Measurements from ENCODE around the gene NUP153.
"Not testable (repeated sequence)": the region's sequence is repeated elsewhere in the genome, so short reads cannot be mapped to it uniquely, and the experiment has no call there.

The NUP153 gene

DNA sequence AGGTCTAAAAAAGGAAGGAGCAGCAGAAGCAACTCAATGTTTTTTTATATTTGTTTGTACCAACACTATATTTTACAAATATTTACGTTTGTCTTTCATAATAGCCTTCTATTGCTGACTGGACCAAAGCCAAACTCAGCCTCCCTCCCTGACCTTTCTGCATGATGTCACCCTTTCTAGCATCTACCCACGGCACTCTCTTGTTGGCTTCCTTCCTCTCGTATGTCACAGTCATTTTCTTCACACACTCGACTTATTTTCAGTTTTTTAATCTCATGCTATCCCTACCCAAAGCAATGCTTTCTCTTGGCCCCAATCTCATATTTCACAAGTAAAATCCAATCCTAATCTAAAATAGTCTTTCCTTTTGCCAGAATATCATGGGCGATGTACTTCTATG lies 122.9 kb downstream of the NUP153 start:
- H3K27ac ChIP-seq: peak overlapping the region; percentile 57 to 70
- DNase-seq (ENCODE audit: low spot score): no peak

DNA sequence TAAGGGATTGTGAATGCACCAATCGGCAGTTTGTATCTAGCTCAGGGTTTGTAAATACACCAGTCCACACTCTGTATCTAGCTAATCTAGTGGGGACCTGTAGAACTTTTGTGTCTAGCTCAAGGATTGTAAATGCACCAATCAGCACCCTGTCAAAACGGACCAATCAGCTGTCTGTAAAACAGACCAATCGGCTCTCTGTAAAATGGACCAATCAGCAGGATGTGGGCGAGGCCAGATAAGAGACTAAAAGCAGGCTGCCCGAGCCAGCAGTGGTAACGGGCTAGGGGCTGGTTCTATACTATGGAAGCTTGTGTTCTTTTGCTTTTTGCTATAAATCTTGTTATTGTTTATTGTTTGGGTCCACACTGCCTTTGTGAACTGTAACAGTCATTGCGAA lies 125.4 kb downstream of the NUP153 start:
- peak overlapping the region in 1 of 2 donors; percentile 60 for H3K27ac ChIP-seq
- H3K4me3 ChIP-seq; DNase-seq (ENCODE audit: low spot score): not testable (repeated sequence)

More for the DNA sequence above, 122.9 kb downstream of the NUP153 start:
- peak overlapping the region; percentile 35 for H3K4me3 ChIP-seq
- TF ChIP-seq, protein P1, sequence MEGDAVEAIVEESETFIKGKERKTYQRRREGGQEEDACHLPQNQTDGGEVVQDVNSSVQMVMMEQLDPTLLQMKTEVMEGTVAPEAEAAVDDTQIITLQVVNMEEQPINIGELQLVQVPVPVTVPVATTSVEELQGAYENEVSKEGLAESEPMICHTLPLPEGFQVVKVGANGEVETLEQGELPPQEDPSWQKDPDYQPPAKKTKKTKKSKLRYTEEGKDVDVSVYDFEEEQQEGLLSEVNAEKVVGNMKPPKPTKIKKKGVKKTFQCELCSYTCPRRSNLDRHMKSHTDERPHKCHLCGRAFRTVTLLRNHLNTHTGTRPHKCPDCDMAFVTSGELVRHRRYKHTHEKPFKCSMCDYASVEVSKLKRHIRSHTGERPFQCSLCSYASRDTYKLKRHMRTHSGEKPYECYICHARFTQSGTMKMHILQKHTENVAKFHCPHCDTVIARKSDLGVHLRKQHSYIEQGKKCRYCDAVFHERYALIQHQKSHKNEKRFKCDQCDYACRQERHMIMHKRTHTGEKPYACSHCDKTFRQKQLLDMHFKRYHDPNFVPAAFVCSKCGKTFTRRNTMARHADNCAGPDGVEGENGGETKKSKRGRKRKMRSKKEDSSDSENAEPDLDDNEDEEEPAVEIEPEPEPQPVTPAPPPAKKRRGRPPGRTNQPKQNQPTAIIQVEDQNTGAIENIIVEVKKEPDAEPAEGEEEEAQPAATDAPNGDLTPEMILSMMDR (IDR thresholded peaks at IDR 0.05): no peak

DNA sequence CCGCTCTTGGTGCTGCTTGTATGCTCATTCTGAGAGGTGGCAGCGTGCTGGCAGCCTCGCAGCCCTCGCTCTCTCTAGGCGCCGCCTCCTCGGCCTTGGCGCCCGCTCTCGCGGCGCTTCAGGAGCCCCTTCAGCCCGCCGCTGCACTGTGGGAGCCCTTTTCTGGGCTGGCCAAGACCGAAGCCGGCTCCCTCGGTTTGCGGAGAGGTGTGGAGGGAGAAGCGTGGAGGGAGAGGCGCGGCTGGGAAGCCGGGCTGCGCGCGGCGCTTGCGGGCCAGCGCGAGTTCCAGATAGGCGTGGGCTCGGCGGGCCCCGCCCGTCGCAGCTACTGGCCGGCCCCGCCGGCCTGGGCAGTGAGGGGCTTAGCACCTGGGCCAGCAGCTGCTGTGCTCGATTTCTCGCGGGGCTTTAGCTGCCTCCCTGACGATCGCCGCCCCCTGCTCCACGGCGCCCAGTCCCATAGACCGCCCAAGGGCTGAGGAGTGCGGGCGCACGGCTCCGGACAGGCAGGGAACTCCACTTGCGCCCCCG lies 126.1 kb downstream of the NUP153 start:
- Histone ChIP-seq H3K4me3 (peak overlapping the region; percentile 68), H3K27ac (peak overlapping the region; percentile 50 to 60)
- no peak for DNase-seq (ENCODE audit: low spot score)

DNA sequence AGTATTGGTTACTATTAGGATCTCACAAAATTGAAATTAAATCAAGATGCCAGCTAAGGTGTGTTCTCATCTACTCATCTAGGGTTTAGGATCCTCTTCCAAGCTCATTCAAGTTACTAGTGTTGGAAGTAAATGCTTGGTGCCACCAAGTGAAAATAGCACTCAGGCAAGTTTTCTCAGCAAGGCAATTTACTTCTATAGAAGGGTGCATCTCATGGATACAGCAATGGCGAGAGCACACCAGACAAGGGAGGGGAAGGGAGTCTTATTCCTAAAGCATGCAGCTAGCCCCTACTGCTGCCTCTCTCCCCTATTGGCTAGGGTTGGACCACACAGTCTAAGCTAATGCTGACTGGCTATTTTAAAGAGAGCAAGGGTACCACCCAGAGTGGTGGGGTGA lies 129.7 kb downstream of the NUP153 start:
- no peak for DNase-seq (ENCODE audit: low spot score)
- no peak overlapping the region for H3K27ac ChIP-seq
- TF ChIP-seq, protein P1 (IDR thresholded peaks at IDR 0.05): no peak
- no peak overlapping the region for H3K4me3 ChIP-seq

More for the DNA sequence above, 126.1 kb downstream of the NUP153 start:
- TF ChIP-seq, protein P1 (IDR thresholded peaks at IDR 0.05): no peak

DNA sequence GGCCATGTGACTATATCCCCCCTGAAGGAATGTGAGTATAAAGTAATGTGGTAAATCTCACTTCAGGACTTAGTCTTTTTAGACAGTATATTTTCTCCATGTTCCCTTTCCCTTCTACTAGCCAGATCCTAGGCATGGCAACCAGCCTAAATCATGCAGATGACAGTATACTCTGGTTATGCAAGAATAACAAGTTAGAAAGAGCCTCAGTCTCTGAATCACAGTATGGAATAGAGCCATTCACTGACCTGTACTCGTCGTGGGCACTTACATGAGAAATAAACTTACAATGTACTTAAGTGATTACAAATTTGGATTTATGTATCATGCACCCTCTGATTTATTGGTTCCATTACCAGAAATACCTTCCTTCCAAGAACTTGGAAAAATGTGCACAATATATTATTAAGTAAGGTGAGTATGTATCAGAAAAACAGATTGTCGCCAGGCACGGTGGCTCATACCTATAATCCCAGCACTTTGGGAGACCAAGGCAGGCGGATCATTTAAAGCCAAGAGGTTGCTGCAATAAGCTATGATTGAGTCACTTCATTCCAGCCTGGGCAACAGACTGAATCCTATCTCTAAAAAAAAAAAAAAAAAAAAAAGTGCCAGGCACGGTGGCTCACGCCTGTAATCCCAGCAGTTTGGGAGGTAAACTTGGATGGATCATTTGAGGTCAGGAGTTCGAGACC lies 131.7 kb downstream of the NUP153 start:
- Histone ChIP-seq H3K4me3 (no peak overlapping the region), H3K27ac (no peak overlapping the region)
- no peak for DNase-seq (ENCODE audit: low spot score)
- TF ChIP-seq, protein P1 (IDR thresholded peaks at IDR 0.05): no peak

DNA sequence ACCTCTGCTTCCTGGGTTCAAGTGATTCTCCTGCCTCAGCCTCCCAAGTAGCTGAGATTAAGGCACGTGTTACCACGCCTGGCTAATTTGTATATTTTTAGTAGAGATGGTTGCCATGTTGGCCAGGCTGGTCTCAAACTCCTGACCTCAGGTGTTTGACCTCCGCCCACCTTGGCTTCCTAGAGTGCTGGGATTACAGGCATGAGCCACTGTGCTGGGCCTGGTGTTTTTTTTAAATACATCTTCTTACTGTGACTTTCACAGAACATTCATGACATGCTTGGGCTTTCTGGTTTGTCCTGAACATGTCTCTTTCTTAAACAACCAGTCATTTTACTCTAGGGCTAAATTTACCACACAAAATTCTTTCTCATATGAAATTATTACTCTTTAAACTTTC lies 141.3 kb downstream of the NUP153 start:
- H3K27ac ChIP-seq: no peak overlapping the region
- TF ChIP-seq, protein P1 (IDR thresholded peaks at IDR 0.05): no peak
- no peak overlapping the region for H3K4me3 ChIP-seq
- no peak for DNase-seq (ENCODE audit: low spot score)

Data from coronary artery (tissue), 2 donors.